Activated T-cell treated with anti-CD3 and anti-CD28 coated beads for 48 hours (primary cell): Measurements from ENCODE around the gene ACOX2.

Experiments
- DNase-seq: peaks from one replicate; pipeline ENCODE4 v3.0.0-alpha.2; 2020; ENCODE audit warnings: low read depth

Gene ACOX2

DNA sequence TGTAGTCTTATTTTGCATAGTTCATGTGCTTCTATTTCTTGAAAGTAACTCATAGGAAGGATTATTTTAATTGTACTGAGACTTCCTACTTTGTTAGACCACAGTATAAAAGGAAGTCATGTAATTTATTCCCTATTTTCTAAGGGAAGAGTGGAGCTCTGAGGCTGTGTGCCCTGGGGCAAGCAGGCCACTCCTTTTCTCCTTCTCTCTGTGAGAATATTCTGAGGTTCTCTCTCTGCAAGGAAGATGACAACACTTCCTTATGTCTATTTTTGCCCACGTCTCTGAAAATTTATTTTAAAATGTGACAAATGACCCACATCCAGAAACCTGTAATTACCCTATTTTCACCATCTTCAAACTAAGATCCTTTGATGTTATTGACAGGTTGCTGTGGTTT lies 34.1 kb downstream of the ACOX2 start:
- DNase-seq, result no peak

DNA sequence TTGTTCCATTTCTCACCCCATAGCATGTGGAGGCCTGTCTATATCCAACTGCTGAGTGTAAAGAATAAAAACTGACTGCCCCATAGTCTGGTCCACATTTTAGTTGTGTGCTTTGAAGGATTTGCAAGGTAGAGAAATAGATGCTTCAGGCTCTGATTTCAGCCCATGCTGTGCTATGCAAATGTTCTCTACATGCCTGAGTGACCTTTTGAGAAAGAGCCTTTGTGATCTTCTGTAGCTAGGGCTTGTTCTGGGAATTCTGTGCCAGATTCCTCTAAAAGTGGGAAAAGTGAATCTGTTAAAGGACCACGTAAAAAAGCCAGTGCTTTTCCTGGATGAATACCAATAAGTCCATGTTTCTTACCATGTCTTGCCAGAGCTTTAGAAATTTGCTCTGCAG lies 39.9 kb downstream of the ACOX2 start:
- DNase-seq, result no peak

DNA sequence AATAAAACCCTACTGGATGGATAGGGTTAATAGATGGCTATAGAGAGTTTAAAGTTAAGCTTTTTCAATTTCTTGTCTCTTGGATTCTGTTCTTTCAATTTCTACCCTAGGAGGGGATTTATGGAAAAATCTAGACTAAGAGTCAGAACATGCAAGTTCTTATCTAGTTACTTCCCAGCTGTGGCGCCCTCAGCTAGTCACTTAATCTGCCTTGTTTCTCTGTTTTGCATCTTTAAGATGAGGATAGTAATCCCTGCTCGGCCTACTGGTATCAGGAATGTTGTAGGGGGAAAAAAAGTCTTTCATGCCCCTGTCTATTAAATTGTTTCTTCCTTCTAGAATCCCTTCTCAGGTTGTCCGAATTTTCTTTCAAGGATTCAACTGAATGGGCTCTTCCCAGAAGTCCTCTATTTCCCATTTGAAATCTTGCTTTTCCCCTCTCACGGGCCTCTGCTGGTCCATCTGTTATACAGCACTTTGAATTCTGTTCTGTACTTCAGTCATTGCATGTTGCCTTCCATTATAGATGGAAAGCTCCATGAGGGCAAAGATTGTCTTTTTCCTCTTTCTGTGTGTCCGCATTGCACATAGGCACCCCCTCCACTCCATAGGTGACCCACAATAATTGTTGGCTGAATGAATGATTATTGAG lies 40.7 kb downstream of the ACOX2 start:
- DNase-seq, result no peak

DNA sequence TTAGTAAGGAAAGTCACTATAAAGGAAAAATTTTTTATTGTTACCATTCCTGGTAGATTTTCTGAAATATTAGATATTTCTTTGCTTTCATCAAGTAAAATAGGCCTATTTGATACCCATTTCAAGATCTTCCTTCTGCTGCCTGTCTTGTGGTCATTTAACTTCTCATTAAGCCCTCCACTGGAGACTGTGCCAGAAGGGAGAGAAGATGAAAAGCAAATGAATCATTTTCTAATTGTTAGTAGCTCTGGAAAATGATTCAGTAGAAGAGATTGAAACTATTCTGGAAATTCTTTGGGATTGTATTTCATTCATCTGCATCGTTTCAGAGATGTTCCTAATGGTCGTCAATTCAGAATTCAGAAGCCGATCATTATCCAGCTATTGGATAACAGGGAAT lies 41.9 kb downstream of the ACOX2 start:
- no peak for DNase-seq

DNA sequence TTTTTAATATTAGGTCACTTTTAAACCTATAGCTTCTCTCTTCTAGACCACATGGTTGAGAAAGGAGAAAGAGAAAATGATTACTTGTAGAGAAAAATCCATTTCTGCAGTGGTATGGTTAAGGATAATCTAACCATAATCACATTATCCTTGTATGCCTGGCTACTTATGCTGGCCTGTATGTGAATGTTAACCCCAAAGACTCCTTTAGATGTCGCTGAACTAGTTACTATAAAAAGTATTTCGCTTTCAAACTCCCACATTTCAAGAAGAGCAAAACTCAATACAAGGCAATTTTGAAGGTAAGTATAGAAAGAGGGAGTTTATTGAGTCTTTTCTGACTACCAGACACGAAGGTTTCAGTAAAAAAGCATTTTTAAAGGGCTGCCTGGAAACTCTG lies 42.9 kb downstream of the ACOX2 start:
- no peak for DNase-seq

DNA sequence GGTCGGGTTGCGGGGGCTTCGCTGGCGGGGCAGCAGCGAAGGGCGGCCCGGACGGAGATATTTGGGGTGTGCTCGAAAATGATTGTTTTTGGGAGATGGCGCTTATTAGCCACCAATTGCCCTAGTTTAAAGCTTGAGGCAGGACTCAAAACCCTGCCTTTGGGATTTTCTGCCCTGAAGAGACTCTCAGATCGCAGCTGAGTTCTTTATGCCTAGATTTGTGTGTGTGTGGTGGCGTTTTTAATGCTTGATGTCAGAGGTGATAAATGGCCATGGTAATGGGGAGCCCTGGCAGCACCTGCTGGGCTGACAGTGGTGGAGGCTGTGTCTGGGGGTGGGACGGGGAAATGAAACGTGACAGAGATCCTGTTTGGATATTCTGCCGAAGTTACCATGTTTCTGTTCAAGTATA lies 44.5 kb downstream of the ACOX2 start:
- DNase-seq, result no peak

DNA sequence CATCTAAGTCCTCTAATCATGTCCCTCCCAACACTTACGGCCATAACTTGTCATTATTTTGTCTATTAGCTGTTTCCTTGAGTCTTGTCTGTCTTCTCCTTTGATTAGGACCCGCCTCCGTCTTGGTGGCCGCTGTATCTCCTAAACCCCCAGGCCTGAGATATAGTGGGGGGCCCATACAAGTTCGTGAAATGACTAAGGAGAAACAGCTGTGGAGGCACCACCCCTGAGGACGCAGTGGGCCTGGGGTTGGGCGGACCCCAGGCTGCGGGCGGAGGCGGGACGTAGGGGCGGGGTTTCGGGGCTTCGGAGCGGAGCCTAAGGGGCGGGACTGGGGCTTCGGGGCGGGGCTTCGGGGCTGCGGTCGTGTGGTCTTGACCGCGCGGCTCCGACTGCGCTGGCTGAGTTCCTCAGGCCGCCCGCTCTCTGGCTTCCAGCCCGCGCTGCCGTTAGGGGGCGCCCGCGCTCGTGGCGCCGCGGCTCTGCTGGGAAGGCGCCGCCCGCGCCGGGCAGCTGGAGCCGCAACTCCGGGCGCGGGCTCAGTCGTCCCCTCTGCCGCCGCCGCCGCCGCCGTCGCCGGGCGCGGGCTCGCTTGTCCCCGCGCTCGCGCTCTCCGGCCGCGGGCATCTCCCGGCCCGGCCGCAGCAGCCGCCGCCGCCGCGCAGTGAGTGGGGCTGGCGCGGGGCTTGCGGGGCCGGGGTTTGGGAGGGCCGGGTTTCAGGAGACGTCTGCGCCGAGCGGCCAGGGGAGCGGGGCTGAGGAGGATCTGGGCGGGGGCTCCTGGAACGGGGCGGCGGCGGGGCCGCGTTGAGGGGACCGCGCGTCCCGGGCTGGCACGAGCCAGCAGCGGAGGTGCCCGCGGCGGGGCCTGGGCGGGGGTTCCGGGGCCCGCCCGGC lies 45.2 kb downstream of the ACOX2 start, which contains the start of gene KCTD6:
KCTD6 (plus strand) TSS at position 591 of the 897 bp plus-strand sequence. CDS start 6,660 bp downstream, outside the sequence.
- DNase-seq, result peak; percentile 93

DNA sequence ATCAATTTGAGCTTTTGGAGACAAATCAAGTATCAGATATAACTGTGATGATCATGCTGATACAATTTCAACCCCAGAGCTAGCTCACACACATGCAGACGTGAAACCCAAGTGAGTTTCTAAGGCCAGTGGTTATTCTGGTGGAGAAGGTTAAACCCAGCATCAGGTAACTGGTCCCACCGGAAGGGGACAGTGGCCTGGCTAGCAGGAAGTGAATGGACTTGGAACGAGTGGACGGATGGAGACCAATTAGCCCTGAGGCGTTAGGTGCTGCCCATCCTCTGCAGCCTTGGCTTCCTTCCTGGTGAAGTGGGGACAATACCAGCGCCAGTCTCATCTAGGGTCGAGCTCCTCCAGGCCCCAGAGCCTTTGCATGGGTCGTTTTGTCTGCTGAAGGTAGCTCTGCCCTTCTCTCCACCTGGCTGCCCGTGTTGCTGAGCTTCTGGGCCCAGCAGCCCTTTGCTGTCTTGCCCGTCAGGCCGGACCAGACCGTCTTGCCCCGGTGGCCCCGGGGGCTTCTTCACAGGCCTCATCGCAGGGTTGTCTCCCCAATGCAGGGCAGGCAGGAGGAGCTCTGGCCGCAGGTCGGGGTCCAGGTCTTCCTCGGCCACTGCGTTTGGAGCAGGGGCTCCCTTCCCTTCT lies 46.0 kb downstream of the ACOX2 start:
- no peak for DNase-seq

DNA sequence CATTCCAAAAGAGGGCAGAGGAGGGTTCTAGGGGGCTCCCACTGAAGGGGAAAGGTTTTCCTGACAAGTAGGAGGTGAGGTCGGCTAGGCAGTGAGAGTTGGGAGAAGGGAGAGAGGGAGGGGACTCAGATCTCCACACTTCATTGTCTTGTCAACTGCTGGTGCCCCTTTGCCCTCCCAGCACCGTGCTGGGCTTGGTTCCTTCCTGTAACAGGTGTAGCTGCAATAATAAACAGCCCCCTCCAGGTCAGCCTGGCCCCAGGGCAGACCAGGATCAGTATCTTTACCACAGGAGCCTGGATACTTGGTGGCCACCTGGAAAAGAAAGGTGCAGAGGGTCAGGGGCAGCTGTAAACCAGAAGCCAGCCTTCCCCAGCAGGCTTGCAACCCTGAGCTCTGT lies 48.0 kb downstream of the ACOX2 start:
- no peak for DNase-seq

DNA sequence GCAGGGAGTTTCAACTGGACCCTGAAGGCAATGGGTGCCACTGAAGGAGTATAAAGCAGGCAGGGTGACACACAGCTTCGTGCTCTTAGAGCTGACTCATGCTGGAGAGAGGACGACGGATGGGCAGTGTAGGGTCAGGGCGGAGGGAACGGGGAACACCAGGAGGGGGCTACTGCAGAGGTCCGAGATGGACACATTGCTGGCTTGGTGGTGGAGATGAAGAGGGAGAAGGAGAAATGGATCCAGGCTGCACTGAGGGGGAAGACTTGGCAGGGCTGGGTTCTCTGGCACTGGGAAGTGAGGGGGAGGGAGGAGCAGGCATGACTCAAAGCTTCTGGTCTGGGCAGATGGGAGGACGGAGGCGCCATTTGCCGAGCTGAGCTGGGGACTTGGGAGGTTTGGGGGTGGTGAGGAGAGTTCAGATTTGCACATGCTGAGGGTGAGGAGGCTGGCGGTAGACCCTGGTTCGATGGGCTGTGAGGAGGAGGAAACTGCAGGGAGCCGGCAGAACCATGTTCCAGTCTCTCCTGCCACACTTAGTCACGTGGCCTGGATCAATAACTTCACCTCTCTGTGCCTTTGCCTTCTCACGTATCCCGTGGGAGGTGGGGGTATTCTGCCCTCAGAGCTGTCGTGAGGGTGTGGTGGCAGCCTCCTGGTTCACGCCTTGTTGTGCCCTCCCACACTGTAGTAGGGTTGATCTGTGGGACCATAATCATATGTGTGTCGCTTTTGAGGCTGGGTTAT lies 49.7 kb downstream of the ACOX2 start:
- DNase-seq, result no peak

DNA sequence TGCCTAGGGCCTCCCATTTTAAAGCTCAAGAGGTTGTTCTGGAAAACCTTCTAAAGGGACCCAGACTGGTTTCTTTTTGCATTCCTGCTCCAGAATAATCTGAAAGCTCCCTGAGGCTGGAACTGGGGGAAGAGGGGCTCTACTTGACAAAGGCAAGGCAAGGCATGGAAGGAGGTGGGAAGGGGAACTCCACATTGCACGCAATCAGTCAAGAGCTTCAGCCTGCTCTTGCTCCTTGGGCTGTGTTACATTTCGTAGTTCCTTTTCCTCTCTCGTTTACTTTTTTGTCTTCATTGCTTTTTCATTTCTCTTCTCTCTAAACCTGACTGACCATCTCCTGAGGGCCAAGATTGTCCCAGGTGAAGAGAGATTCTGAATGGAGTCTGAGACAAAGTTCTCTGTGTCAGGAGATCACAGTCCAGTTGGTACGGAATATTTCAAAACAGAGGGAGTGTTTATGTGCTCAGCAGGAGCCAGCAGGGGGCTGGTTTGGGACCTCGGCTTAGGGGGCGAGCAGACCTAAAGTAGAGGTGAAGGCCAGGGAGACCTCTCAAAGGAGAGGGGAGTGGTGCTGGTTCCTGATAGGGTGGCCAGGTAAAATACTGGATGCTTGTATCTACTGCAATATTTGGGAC lies 51.1 kb downstream of the ACOX2 start:
- DNase-seq, result no peak

DNA sequence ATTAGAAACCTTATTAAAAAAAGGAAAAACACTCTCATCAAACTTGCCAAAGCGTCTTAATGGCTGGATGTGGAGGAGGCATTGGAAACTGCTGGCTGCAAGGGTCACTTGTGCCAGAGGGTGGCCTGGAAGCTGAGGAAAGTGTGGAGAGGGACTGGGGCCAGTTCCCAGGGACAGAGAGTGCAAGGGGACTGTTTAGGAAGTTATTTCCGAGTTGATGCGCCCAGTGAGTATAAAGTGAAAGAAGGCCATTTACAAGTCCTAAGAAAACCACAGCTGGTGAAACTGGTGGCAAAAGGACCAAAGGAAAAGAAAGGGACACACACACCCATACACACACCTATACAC lies 52.3 kb downstream of the ACOX2 start:
- DNase-seq, result no peak

DNA sequence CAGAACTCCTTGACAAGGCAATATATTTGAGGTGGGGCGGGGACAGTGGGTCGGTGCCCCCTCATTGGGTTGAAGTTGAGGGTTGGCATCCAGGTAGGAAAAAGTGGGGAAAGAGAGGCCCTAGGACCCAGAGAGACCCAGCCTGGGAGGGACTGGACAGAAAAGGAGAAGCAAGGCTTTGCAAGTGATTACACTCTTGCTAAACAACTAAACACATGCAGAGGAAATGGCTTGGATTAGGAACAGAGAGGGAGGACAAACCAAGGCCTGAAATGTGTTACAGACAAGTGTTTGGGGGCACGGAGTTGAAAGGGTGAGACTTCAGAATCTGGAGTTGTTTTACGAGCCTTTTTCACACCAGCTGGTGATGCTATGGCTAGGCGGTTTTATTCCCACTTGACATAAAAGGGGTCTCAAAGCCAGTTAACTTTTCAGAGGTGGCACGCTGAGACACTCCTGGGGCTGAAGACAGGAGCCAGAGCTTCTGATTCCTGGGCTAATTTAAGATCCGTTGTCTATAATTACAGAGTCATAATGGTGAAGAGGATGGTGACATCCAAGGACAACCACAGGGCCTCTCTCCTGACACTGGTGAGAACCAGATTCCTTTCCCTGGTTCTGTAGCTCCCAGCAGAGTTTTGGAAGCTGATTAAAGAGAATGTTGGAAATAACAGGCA lies 52.8 kb downstream of the ACOX2 start:
- DNase-seq, result no peak

DNA sequence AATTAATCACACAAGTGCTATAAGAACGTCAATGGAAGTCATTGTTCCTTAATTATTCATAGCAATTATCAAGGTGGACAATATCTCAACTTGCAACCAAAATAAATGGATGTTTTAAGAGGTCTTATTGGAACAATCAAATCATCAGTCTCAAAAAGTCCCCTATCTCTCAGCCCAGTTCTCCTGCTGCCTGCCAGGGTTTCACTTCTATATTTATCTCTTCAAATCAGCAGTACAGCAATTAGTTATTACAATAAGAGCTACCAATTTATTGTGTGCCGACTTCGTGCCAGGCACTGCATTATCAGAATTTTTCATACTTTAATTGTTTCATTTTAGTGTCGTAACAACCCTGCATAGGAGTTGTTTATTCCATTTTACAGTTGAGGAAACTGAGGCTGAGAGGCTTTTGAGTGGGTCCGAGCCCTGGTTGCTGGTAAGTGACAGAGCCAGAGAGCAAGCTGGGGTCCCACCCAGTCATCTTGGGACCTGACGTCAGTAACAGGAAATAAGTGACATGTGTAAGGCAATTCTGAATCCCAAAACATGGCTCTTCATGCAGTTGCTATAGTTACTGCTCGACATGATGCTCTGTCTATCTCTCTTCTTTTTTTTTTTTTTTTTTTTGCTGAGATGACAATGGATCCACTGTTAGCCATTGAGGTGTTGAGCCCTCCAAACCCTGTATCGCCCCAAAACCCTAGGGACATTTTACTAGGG lies 53.9 kb downstream of the ACOX2 start:
- DNase-seq, result no peak

DNA sequence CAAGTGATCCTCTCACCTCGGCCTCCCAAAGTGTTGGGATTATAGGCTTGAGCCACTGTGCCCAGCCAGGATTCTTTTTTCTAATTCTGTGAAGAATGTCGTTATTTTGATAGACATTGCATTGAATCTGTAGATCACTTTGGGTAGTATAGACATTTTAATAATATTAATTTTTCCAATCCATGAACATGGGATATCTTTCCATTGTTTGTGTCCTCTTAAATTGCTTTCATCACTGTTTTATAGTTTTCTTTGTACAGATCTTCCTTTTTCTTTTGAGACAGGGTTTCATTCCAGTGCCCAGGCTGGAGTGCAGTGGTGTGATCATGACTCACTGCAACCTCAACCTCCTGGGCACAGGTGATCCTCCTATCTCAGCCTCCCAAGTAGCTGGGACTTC lies 56.7 kb downstream of the ACOX2 start:
- DNase-seq, result no peak

DNA sequence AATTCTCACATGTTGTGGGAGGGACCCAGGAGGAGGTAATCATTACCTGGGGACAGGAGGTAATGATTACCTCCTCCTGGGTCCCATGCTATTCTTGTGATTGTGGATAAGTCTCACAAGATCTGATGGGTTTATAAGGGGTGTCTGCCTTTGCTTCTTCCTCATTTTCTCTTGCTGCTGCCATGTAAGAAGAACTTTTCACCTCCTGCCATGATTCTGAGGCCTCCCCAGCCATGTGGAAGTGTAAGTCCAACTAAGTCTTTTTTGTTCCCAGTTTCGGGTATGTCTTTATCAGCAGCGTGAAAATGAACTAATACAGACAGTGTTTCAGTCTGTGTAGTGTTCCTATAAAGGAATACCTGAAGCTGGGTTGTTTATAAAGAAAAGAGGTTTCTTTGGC lies 58.2 kb downstream of the ACOX2 start:
- DNase-seq, result no peak

DNA sequence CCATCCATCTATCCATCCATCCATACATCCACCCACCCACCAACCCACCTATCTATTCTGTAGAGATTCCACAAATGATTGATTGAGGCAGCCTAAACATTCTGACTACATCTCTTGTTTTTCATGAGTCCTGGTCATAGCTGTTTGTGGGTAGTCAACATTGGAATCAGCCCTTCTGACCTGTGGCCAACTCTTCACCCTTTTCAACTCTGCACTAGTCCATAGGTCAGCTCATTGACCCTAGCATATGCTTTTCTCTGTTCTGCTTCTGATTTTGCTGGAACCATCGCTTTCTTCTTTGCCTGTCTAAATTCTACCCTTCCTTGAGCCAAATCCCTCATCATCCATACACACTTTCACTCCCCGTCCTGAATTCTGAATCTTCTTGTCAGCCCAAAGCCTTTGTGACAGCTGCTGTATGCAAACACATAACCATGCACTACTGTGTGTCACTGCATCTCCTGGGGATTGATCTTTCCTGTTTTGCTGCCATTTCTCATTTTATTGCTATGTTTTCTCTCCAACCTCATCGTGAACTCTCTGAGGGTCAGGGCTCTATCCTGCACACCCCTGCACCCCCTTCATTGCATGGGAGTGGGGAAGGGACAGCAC lies 61.9 kb downstream of the ACOX2 start:
- DNase-seq, result no peak

DNA sequence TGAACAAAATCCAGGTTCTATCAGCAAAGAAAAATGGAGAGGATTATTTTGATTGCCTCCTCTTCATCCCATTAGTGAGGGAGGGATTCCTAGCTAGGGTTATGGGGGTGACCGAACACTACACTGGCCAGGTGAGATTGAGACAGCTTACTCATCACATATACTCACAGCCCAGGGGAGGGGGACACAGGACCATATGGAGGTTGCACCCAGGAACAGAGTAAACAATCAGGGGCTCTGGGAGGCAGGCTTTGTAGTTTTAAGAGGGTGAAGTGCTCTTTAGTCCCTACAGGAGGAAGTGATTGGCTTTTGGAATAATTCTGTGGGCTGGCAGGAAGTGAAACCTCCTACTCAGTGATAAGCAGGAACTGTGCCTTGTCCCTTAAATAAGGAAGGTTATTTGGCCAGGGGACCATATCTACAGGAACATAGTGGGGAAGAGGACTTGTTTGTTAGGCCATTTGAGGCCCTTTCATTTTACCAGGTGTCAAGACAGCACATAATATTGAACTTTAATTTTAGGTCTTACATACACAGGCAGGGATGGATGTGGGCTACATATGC lies 62.6 kb downstream of the ACOX2 start:
- no peak for DNase-seq

DNA sequence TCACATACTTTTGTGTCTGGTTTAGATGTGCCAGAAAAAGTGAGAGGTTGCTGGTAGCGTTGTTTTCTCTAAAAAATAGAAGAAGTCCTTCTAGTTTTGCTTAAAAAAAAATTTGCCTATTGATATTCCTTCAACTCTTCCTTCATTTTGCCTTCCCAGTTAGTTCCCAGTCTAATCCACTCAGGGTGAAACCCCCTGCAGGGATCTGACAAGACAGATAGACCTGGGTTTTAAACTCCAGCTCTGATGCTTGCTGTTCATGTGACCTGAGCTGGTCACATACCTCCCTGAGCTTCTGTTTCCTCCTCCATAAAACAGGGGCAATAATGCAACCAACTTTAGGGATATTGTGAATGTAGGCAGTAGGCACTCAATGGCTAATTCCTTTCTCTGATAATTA lies 63.7 kb downstream of the ACOX2 start:
- no peak for DNase-seq
